NCI-H748 (cell line): ENCODE results near the gene EML2.

ENCODE experiments used
- DNase-seq: peaks from one replicate; lab custom pipeline; 2025; ENCODE audit not compliant: unreplicated experiment; lab: John Stamatoyannopoulos, UW

Gene EML2

DNA sequence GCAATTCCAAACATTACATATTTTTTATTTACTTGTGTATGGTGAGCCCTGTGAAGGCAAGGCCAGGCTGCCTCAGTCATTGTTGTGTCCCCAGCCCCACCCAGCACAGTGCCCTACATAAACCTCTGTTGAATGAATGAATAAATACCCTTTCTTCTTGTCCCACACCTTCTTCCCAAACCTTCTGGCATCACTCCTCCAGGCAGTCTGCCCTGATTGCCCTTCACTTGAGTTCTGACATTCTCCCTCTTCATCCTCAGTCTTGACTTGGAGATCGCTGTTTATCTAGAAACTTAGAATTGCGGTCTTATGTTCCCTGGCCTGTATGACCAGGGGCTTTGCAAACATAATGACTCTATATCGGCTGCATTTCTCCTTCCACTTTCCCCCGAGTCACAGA lies 49.4 kb downstream of the EML2 start:
- no peak for DNase-seq

DNA sequence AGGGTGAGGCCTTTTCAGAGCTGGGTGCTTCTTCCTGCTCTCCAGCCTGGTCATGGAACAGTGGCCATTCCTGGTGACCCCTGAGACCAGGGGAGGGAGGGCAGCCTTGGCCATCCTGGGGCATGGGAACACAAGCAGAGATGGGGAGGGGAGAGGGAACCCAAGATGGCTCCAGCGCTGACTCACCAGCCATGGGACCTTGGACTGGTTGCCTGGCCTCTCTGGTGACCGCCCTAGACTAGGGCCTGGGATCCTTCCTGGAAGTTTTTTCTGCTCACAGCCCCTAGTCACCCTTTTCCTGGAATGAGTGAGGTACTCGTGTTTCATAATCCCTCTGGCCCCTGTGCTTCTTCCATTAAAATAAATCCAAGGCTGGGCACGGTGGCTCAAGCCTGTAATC lies 51.3 kb downstream of the EML2 start:
- no peak for DNase-seq

DNA sequence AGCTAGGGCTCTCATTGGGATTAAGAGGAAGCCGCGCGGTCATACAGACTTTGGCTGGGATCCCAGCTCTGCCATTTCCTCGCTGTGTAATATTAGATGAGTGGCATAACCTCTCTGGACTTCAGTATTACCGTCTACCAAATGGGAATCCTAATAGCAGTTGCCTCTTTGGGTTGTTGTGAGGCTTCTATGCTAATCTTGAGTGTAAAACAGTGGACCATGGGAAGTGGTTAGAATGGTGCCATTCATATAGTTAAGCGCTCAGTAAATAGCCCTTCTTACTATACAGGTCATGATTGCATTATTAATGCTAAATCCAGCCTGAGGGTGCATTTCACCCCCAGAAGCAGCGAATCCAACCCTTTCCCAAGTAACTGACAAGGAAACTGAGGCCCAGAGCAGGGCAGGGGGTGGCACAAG lies 54.0 kb downstream of the EML2 start:
- no peak for DNase-seq

DNA sequence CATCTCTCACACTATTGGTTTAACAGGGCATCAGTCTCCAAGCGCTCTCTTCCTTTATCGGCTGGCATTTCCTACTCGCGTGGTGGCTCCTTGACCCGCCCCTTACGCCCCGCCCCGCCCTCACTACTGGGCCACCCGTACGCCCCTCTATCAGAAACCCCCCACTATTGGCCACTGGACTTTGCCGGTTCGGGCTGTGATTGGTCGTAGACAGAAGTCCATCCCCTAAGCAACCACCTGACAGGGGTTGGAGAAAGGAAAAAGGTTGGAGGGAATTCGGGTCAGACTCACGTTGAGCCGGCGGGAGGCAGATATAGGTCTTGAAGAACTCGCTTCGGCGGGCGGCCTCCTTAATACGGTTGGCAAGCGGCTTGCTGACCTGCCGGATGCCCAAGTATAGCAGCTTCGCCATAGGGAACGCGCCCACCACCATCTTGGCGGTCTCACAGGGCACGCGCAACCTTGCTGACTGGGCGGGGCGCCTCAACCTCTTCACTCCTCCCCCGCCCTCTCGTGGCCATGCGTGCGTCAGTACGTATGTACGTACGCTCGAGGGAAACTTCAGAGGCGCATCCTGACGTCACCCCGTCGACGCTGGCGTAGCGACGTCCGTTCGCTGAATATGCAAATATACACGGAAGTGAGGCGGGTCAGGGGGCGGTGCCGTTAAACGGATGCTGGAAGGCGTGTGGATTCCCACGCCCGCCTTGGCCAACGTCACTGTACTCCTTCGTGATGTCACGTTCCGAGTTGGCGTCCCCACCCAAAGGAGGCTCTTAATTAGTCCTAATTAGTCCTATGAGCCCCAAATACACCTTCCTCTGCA lies 54.7 kb downstream of the EML2 start, which contains the start of gene OPA3:
Gene OPA3 (minus strand): TSS at position 471 of the 826 bp plus-strand sequence. CDS start 38 bp downstream, at position 433.
- peak; percentile 100 for DNase-seq

DNA sequence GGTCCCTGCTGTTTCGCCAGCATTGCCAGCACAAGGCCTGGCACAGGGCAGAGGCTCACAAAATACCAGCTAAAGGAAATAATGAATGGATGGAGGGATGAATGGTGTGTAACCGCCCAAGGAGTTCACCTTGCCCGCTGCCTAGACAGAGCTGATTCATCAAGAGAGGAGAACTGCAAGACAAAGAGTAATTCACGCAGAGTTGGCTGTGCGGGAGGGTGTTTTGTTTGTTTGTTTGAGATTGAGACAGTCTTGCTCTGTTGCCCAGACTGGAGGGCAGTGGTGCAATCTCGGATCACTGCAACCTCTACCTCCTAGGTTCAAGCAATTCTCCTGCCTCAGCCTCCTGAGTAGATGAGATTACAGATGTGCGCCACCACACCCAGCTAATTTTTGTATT lies 57.6 kb downstream of the EML2 start:
- DNase-seq: no peak

DNA sequence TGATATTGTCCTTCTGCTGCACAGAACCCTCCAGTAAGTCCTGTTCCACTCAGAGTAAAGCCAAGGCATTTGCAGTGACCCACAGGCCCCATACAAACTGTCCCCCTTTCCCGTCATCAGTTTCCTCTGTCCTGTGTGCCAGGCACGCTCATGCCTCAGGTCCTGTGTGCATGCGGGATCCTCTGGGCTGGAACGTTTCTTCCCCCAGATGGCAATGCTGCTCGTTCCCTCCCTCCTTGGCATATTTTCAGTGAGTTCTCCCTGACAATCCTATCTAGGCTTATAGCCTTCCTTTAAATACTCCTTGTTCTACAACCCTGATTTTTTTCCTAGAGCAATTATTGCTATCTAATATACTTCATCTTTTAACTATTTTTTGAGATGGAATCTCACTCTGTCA lies 60.3 kb downstream of the EML2 start:
- DNase-seq: no peak

DNA sequence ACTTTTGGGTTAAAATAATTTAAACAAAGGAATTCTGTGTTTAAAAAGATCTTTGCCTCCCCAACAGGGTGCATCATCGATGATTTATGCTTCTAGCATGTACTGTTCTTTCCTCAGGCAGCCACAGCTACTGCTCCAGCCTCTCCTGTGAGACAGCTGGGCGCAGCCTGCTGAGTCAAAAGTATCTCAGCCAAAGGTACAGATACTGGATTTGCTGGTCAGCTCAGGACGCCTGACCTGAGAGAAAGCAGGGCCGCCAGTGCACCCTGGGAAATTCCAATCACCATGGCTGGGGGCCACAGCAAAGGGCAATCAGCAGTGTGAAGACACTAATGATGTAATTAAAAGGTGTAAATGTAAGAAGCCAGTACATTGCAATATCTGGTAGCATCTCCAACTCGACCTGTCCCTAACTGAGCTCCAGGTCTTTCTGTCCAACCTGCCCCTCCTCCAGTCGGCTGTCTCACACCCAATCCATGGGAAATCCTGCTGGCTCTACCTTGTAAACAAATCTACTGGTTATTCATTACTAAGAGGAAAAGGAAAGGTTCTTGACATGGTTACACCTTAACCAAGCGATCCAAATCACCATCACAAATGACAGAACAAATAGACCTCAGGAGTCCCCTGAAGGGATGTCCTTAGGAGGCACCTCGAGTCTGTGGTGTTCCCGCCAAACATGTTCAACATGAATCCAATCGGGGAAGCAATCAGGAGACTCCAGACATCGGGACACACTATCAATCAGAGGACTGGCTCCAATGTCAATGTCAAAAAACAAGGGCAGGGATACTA lies 61.9 kb downstream of the EML2 start:
- DNase-seq: no peak

DNA sequence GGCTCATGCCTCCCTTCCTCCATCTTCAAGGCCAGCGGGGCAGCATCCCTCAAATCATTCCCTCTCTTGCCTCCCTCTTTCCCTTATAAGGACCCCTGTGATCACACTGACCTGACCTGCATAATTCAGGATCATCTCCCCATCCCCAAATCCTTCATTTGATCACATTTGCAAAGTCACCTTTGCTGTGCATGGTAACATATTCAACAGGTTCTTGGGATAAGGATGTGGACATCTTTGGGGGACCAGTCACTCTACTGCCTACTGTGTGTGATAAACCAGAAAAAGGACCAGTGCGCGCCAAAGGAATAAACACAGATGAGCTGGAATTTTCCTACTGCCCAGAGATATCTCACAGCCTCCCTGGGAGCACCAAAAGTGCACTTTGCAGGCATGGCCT lies 62.5 kb downstream of the EML2 start:
- DNase-seq: no peak

DNA sequence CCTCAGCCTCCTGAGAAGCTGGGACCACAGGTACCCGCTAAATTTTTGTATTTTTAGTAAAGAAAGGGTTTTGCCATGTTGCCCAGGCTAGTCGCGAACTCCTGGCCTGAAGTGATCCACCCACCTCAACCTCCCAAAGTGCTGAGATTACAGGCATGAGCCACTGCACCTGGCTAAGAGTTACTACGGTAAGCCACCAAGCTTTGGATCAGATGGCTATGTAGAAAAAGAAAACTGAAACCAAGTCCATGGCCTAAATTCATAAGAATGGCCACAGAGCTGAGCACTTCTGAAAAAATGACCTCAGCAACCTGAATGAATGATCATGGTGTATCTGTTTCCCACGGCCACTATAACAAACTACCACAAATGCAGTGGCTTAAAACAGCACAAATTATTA lies 64.0 kb downstream of the EML2 start:
- DNase-seq: no peak

DNA sequence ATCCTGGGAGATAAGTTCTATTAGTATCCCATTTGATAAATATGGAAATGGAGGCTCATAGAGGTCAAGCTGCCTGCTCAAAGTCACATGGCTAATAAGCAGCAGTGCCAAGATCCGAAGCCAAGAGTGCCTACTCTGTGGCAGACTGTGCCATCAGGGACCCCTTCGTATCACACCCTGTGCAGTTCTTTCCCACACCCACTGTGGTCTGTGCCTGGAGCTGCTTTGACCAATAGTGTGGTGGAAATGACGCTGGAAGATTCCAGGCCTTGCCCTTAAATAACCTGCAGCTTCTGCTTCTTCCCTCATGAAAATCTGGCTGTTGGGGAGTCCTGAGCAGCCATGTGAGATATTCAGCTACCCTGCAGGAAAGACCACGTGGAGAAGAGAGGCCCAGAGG lies 64.7 kb downstream of the EML2 start:
- DNase-seq: no peak

DNA sequence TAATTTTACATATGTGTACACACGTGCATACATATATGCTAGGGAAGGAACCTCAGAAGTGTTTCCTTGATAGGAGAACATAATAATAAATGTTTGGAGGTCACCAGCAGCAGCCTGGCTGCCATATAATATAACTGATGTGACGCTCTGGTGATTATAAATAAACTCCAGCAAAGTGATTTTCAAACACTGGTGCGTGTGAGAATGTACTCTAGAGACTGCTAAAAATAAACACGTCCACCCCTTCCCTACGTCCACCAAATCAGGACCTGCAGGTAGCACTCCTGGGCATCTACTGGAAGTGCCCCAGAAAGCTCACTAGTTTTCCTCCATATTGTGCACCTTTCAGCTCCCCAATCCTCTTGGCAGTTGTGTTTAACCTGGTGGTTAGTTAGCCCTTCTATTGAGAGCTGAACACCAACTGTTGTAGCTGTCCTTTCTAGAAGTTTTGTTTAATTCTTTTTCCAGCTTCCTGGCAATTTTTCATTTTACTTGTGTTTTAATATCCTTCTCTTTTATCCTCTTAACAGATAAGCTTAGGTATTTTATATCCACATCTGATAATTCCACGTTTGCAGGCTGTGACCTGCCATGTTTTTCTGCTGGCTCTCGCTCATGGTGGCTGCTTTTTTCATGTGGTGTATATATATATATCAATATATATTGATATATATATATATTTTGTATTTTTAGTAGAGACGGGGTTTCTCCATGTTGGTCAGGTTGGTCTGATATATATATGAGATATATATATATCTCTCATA lies 67.6 kb downstream of the EML2 start:
- DNase-seq: no peak

DNA sequence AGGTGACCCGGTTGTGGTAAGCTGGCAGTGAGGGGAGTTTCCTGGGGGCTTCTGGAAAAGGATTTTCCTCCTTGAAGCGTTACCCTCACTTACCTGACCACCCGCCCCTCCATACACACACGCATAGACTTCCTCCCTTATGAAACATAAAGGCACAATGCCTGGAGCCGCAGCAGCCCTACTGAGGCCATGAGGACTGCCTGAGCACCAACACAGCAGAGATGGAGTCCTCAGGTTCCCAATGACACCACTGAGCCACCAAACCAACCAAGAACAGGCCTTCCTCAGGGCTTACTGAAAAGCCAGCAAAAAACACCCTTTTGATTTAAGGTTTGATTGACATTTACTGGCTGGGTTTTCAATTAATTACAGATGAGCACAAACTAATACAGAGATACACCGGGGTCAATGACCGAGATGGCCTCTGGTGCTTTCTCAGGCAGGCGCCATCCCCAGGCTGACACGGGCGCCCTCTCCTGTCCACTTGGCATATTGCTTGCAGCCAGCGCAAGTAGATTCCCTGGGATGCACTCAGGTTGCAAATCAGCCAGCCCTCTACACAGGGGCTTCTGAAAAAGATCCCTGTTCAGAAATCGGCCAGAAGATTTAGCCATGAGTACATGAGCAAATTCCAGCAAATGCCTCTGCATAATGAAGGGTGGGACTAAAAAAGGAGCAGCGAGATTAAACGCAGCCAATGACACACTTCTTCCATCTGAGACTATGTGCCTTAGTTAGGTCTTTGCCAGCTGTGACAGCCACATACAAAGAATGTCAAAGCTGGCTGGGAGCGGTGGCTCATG lies 69.4 kb downstream of the EML2 start:
- DNase-seq: peak; percentile 58

DNA sequence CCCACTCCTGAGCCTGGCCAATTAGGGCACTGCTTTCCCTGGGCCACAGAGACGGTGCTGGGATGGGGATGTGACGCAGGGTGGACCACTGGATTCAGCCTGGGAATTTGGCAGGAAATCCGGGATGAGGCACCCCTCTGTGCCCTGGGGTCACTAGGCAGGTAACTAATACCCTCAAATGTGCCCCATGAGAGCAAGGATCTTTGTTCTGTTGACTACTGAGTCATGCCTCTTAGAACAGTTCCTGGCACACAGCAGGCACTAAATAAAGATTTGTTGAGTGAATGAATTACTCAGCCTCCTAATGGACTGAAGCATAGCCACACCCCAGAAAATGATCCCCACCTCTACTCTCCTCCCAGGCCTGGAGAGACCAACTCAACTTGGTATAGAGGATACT lies 70.5 kb downstream of the EML2 start:
- DNase-seq: no peak

DNA sequence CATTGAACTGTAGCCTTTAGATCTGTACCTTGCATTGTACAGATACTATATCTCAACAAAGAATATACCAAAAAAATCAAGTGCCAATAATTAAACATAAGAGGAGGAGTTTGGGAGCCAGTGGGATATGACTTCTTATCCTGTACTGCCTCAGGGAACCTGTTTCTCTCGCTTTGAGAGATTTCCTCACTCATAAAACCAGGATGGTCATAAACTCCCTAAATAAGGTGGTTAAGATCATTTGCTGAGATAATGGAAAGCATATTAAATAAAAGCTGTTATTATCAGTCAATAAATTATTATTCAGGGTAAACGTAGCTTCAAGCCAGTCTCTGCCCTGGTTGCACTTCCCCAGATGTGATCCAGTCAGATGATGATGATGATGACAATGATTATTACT lies 71.6 kb downstream of the EML2 start:
- no peak for DNase-seq

DNA sequence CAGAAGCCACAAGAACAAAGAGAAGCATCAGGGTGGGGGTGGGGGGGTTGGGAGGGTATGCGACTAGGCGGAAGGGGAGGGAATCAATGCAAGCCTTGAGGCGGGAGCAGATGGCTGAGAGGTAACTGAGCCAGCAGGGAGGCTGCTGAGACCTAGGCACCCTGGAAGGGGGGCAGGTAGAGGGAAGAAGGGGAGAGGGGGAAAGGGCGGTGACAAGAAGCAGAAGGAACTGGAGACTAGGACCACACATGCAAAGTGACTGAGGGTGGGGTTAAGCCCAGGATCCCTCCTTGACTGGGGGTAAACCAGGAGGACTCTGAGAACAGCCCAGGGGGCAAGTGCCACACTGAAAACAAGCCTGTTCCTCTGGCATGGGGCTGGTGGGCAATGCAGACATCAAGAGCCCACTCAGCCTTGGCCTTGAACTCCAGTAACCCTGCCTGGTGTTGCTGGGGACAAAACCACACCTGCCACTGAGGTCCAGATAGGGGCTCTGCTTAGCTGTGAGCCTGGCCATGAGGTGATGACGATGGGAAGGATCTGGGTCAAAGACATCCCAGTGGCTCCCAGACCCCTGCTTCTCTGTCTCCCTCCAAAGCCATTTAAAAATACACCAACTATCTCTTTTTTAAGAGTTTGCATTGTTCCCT lies 74.9 kb downstream of the EML2 start:
- no peak for DNase-seq

DNA sequence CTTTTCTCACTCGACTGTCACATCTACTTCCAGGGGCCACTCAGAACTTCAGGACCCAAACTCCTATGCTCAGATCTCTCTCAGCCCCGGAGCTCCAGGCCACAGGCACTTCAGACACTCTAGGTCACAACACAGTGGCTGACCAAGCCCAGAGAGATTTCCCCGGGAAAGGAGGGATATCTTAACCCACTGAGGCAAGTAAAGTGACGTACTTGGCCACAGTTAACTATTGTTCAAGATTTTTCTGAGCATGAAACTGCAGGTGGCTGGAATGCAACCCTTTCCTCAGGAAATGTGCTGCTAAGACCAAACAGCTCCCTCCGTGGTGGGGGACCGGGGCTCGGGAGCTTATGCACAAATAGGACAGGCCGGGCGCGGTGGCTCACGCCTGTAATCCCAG lies 78.5 kb downstream of the EML2 start:
- no peak for DNase-seq

DNA sequence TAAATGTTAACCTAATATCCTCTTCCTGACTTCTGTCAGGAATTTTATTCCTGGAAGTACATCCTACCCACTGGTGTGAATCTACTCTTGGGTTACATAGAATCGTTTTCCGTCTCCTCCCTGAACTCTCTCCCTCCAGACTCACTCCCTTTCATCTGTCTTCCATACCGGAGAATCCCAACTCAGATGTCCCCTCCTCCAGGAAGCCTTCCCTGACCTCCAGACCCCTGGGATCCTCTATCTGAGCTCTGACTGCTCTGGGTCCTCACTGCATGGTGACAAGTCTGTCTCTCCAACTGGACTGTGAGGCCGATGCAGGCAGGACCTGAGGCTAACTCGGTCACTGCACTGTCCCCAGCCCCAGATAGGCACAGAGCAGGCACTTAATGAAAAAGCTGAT lies 79.2 kb downstream of the EML2 start:
- no peak for DNase-seq
